GM23338 (cell line): Measurements from ENCODE around the gene ZAP70. TPM values are rescaled to one million over a fixed set of nuclear protein-coding genes. Genes with fewer than 3 reads are reported as not detected.

Source experiments
- ATAC-seq: fragments of 200-7000 bp; cut with Tn5 transposase; 3 replicates; pipeline ENCODE4 v1.9.1; 2020
- DNase-seq: peaks from one replicate; pipeline ENCODE4 v3.0.0-alpha.2; 2015; ENCODE audit warnings: low spot score
- H2AFZ ChIP-seq: fragments of 200-600 bp; sonication (generic); 2 replicates; pipeline ENCODE4 v1.8.0; 2016; ENCODE audit warnings: antibody characterized with exemption, mild to moderate bottlenecking, moderate library complexity
- H3F3A ChIP-seq: fragments of 200-600 bp; sonication (generic); replicated peaks from 2 replicates; pipeline ENCODE4 v1.8.0; 2017; ENCODE audit warnings: antibody characterized with exemption, mixed run types, low read depth
- H3K27ac ChIP-seq: fragments of 200-600 bp; sonication (generic); 2 replicates; pipeline ENCODE4 v1.6.1; 2016; ENCODE audit warnings: low read depth
- H3K27me3 ChIP-seq: fragments of 200-600 bp; sonication (generic); 2 replicates; pipeline ENCODE4 v1.8.0; 2016; ENCODE audit warnings: mild to moderate bottlenecking, mixed run types, moderate library complexity; ENCODE audit not compliant: insufficient read depth
- H3K36me3 ChIP-seq: fragments of 200-600 bp; sonication (generic); 2 replicates; pipeline ENCODE4 v1.8.0; 2016; ENCODE audit warnings: mild to moderate bottlenecking; ENCODE audit not compliant: insufficient read depth
- H3K4me1 ChIP-seq: fragments of 200-600 bp; sonication (generic); 2 replicates; pipeline ENCODE4 v1.8.0; 2016; ENCODE audit warnings: mild to moderate bottlenecking, moderate library complexity; ENCODE audit not compliant: insufficient read depth
- H3K4me2 ChIP-seq: fragments of 200-600 bp; sonication (generic); 2 replicates; pipeline ENCODE4 v1.7.1; 2017; ENCODE audit warnings: mixed run types
- H3K4me3 ChIP-seq: fragments of 200-600 bp; sonication (generic); 2 replicates; pipeline ENCODE4 v1.6.1; 2016; ENCODE audit warnings: mixed run types
- H3K79me2 ChIP-seq: fragments of 200-600 bp; sonication (generic); replicated peaks from 2 replicates; pipeline ENCODE4 v1.8.0; 2017; ENCODE audit warnings: mild to moderate bottlenecking; ENCODE audit not compliant: insufficient read depth
- H3K9me2 ChIP-seq: fragments of 200-600 bp; sonication (generic); 2 replicates; pipeline ENCODE4 v1.8.0; 2017; ENCODE audit not compliant: insufficient read depth
- H4K20me1 ChIP-seq: fragments of 200-600 bp; sonication (generic); replicated peaks from 2 replicates; pipeline ENCODE4 v1.8.0; 2017; ENCODE audit warnings: mild to moderate bottlenecking; ENCODE audit not compliant: insufficient read depth
- H3K27ac Mint-ChIP-seq: 2 replicates; pipeline ENCODE4 v1.8.0; 2020; ENCODE audit warnings: inconsistent platforms, mild to moderate bottlenecking, moderate library complexity, mixed read lengths
- H3K27me3 Mint-ChIP-seq: 3 replicates; pipeline ENCODE4 v1.8.0; 2022; ENCODE audit warnings: low read depth, mild to moderate bottlenecking, moderate library complexity, mixed read lengths, inconsistent platforms; ENCODE audit not compliant: insufficient read depth, poor library complexity
- H3K36me3 Mint-ChIP-seq: 3 replicates; pipeline ENCODE4 v1.8.0; 2021; ENCODE audit warnings: low read depth, mild to moderate bottlenecking, inconsistent platforms, moderate library complexity, mixed read lengths
- H3K4me1 Mint-ChIP-seq: 3 replicates; pipeline ENCODE4 v1.8.0; 2020; ENCODE audit warnings: mild to moderate bottlenecking, inconsistent platforms, mixed read lengths
- H3K4me3 Mint-ChIP-seq: 3 replicates; pipeline ENCODE4 v1.8.0; 2021; ENCODE audit warnings: moderate library complexity, mild to moderate bottlenecking, inconsistent platforms, mixed read lengths
- H3K9me3 Mint-ChIP-seq: 3 replicates; pipeline ENCODE4 v1.8.0; 2020; ENCODE audit warnings: moderate library complexity, mild to moderate bottlenecking, inconsistent platforms, mixed read lengths
- EZH2 ChIP-seq: fragments of 200-600 bp; sonication (generic); IDR thresholded peaks from one replicate; pipeline ENCODE4 v1.8.0; 2017; ENCODE audit warnings: antibody characterized with exemption, mild to moderate bottlenecking, low read depth; ENCODE audit not compliant: unreplicated experiment
- EZH2phosphoT487 ChIP-seq: fragments of 200-600 bp; sonication (generic); IDR thresholded peaks from one replicate; pipeline ENCODE4 v1.8.1; 2018; ENCODE audit warnings: antibody characterized with exemption; ENCODE audit not compliant: unreplicated experiment
- JUNB ChIP-seq: IDR thresholded peaks from one replicate; pipeline ENCODE4 v1.6.1; 2016; ENCODE audit warnings: antibody characterized with exemption; ENCODE audit not compliant: unreplicated experiment
- NANOG ChIP-seq: IDR thresholded peaks from 2 replicates; pipeline ENCODE4 v1.6.1; 2016; ENCODE audit warnings: antibody characterized with exemption, borderline replicate concordance
- POLR2AphosphoS5 ChIP-seq: IDR thresholded peaks from 2 replicates; pipeline ENCODE4 v1.6.1; 2016; ENCODE audit warnings: antibody characterized with exemption, low read depth
- polyA plus RNA-seq: library from polyadenylated mRNA; unstranded; fragments of >200 nt; fragmentation: Nextera tagmentation; extraction: Ambion mirVana; gene quantifications from 2 replicates; pipeline ENCODE4 v1.2.1, GENCODE V29; 2016
- total RNA-seq: library from RNA; depleted of rRNA; stranded (reverse); fragments of >200 nt; shearing (Covaris generic); gene quantifications from 2 replicates; pipeline ENCODE4 v1.2.3, GENCODE V29; 2014
- TF ChIP-seq, protein P1 (sequence below): fragments of 250-450 bp; sonication (Bioruptor Pico); IDR thresholded peaks from 2 replicates; pipeline ENCODE4 v1.5.0; 2020; ENCODE audit warnings: mild to moderate bottlenecking, moderate library complexity
- TF ChIP-seq, protein P2 (sequence below), 2 experiments: fragments of 200-600 bp in 1 of 2; sonication (generic) in 1 of 2; conservative IDR thresholded peaks; 2 replicates each; pipeline versions ENCODE4 v1.5.1 to v1.6.1; 2016 to 2017; ENCODE audit warnings: antibody characterized with exemption in 2 of 2, low read depth in 2 of 2, mild to moderate bottlenecking in 2 of 2, moderate library complexity in 1 of 2

Gene ZAP70
- total and polyA plus RNA-seq, 2 experiments from 2014 or later, result 0.42 TPM; not detected in 1

GRCh38 chr2:97761192-97761591 lies 47.8 kb downstream of the ZAP70 start (continued):
- TF ChIP-seq, protein P1, sequence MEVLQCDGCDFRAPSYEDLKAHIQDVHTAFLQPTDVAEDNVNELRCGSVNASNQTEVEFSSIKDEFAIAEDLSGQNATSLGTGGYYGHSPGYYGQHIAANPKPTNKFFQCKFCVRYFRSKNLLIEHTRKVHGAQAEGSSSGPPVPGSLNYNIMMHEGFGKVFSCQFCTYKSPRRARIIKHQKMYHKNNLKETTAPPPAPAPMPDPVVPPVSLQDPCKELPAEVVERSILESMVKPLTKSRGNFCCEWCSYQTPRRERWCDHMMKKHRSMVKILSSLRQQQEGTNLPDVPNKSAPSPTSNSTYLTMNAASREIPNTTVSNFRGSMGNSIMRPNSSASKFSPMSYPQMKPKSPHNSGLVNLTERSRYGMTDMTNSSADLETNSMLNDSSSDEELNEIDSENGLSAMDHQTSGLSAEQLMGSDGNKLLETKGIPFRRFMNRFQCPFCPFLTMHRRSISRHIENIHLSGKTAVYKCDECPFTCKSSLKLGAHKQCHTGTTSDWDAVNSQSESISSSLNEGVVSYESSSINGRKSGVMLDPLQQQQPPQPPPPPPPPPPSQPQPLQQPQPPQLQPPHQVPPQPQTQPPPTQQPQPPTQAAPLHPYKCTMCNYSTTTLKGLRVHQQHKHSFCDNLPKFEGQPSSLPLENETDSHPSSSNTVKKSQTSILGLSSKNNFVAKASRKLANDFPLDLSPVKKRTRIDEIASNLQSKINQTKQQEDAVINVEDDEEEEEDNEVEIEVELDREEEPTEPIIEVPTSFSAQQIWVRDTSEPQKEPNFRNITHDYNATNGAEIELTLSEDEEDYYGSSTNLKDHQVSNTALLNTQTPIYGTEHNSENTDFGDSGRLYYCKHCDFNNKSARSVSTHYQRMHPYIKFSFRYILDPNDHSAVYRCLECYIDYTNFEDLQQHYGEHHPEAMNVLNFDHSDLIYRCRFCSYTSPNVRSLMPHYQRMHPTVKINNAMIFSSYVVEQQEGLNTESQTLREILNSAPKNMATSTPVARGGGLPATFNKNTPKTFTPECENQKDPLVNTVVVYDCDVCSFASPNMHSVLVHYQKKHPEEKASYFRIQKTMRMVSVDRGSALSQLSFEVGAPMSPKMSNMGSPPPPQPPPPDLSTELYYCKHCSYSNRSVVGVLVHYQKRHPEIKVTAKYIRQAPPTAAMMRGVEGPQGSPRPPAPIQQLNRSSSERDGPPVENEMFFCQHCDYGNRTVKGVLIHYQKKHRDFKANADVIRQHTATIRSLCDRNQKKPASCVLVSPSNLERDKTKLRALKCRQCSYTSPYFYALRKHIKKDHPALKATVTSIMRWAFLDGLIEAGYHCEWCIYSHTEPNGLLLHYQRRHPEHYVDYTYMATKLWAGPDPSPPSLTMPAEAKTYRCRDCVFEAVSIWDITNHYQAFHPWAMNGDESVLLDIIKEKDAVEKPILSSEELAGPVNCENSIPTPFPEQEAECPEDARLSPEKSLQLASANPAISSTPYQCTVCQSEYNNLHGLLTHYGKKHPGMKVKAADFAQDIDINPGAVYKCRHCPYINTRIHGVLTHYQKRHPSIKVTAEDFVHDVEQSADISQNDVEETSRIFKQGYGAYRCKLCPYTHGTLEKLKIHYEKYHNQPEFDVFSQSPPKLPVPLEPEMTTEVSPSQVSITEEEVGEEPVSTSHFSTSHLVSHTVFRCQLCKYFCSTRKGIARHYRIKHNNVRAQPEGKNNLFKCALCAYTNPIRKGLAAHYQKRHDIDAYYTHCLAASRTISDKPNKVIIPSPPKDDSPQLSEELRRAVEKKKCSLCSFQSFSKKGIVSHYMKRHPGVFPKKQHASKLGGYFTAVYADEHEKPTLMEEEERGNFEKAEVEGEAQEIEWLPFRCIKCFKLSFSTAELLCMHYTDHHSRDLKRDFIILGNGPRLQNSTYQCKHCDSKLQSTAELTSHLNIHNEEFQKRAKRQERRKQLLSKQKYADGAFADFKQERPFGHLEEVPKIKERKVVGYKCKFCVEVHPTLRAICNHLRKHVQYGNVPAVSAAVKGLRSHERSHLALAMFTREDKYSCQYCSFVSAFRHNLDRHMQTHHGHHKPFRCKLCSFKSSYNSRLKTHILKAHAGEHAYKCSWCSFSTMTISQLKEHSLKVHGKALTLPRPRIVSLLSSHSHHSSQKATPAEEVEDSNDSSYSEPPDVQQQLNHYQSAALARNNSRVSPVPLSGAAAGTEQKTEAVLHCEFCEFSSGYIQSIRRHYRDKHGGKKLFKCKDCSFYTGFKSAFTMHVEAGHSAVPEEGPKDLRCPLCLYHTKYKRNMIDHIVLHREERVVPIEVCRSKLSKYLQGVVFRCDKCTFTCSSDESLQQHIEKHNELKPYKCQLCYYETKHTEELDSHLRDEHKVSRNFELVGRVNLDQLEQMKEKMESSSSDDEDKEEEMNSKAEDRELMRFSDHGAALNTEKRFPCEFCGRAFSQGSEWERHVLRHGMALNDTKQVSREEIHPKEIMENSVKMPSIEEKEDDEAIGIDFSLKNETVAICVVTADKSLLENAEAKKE (CRISPR knock-in tag), result no peak
- TF ChIP-seq POLR2AphosphoS5 (no peak), EZH2phosphoT487 (no peak), JUNB (no peak), NANOG (no peak)
- TF ChIP-seq, protein P2, sequence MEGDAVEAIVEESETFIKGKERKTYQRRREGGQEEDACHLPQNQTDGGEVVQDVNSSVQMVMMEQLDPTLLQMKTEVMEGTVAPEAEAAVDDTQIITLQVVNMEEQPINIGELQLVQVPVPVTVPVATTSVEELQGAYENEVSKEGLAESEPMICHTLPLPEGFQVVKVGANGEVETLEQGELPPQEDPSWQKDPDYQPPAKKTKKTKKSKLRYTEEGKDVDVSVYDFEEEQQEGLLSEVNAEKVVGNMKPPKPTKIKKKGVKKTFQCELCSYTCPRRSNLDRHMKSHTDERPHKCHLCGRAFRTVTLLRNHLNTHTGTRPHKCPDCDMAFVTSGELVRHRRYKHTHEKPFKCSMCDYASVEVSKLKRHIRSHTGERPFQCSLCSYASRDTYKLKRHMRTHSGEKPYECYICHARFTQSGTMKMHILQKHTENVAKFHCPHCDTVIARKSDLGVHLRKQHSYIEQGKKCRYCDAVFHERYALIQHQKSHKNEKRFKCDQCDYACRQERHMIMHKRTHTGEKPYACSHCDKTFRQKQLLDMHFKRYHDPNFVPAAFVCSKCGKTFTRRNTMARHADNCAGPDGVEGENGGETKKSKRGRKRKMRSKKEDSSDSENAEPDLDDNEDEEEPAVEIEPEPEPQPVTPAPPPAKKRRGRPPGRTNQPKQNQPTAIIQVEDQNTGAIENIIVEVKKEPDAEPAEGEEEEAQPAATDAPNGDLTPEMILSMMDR (conservative IDR thresholded peaks at IDR 0.05; ENCODE audit: low read depth in 2 of 2), result no peak

- Mint-ChIP-seq H3K4me1 (peaks cover 11% of the 10 kb centered on the region), H3K4me3 (no peak overlapping the region), H3K9me3 (no peaks in the 10 kb centered on the region), H3K27me3 (peaks cover 1% of the 10 kb centered on the region), H3K36me3 (peaks cover 11% of the 10 kb centered on the region), H3K27ac (no peak overlapping the region)
- Histone ChIP-seq H2AFZ (no peak overlapping the region), H3K4me1 (no peaks in the 10 kb centered on the region), H3F3A (no peaks in the 10 kb centered on the region), H3K4me3 (no peak overlapping the region), H3K4me2 (no peak overlapping the region), H3K27me3 (no peaks in the 10 kb centered on the region), H3K36me3 (no peaks in the 10 kb centered on the region), H3K9me2 (no peaks in the 10 kb centered on the region), H4K20me1 (peaks cover 7% of the 10 kb centered on the region; the same call in 1 of the 2 replicates), H3K27ac (no peak overlapping the region), H3K79me2 (no peaks in the 10 kb centered on the region)
- no peak for DNase-seq
- no peak for TF ChIP-seq EZH2
- ATAC-seq, result no peak
Measured at GRCh38 chr2:97763176-97763845, 49.9 kb downstream of the ZAP70 start.
